Esophagus muscularis mucosa (tissue), 4 donors: ENCODE measurements around the gene KAT2B. TPM values are rescaled to one million over a fixed set of nuclear protein-coding genes. Genes with fewer than 3 reads are reported as not detected.

Source experiments
- DNase-seq: peaks from one replicate; pipeline ENCODE4 v3.0.0-alpha.2; 2017; ENCODE audit errors: extremely low spot score
- H3K27ac ChIP-seq, 4 donors: fragments of 200-600 bp; sonication (generic); replicated peaks in 1 of 4; 1 replicate in 3 of 4; 2 replicates in 1 of 4; pipeline ENCODE4 v1.5.1; 2016 to 2019; ENCODE audit warnings: mild to moderate bottlenecking in 1 of 4
- H3K27me3 ChIP-seq, 4 donors: fragments of 200-600 bp; sonication (generic); one replicate each; pipeline versions ENCODE4 v1.5.1 to v1.6.0; 2016 to 2019
- H3K36me3 ChIP-seq, 4 donors: fragments of 200-600 bp; sonication (generic); one replicate each; pipeline ENCODE4 v1.5.1; 2016 to 2019
- H3K4me1 ChIP-seq, 4 donors: fragments of 200-600 bp; sonication (generic); one replicate each; pipeline ENCODE4 v1.5.1; 2016 to 2019
- H3K4me3 ChIP-seq, 4 donors: fragments of 200-600 bp; sonication (generic); 1 replicate in 2 of 4; 2 replicates in 2 of 4; pipeline ENCODE4 v1.5.1; 2016 to 2019; ENCODE audit warnings: mild to moderate bottlenecking in 4 of 4, moderate library complexity in 1 of 4
- H3K9me3 ChIP-seq, 4 donors: fragments of 200-600 bp; sonication (generic); 1 replicate in 3 of 4; 2 replicates in 1 of 4; pipeline ENCODE4 v1.5.1; 2016 to 2019
- CTCF ChIP-seq, 3 experiments: fragments of 200-600 bp in 2 of 3; fragments of 450-650 bp in 1 of 3; sonication (generic) in 2 of 3; IDR thresholded peaks; one replicate each; pipeline ENCODE4 v1.5.1; 2017 to 2019; ENCODE audit warnings: antibody characterized with exemption in 3 of 3, mild to moderate bottlenecking in 2 of 3, moderate library complexity in 1 of 3
- EP300 ChIP-seq: sonication (generic); formaldehyde crosslinking; IDR thresholded peaks from one replicate; pipeline ENCODE4 v1.6.1; 2017; ENCODE audit warnings: antibody characterized with exemption
- POLR2A ChIP-seq: fragments of 450-650 bp; IDR thresholded peaks from one replicate; pipeline ENCODE4 v1.6.1; 2017; ENCODE audit warnings: antibody characterized with exemption, moderate library complexity, mild to moderate bottlenecking, low read depth
- POLR2AphosphoS5 ChIP-seq, 2 donors: sonication (generic); formaldehyde crosslinking; IDR thresholded peaks; one replicate each; pipeline ENCODE4 v1.6.1; 2017; ENCODE audit warnings: antibody characterized with exemption in 2 of 2
- WGBS: methylation state at CpG from one replicate; pipeline ENCODE4 v1.1.5; 2018; 5-methylcytosine and 5-hydroxymethylcytosine counted together
- intact Hi-C: fragments of 100-400 bp; cut with DNase I; formaldehyde crosslinking; loops from one replicate; pipeline ENCODE4 v1.15.1; 2023
- total RNA-seq, 4 donors: library from RNA; depleted of rRNA; stranded (reverse); fragments of >200 nt; gene quantifications; one replicate each; pipeline versions ENCODE4 v1.1.0 to v1.2.1, GENCODE V29; 2016

KAT2B gene
- total RNA-seq: 10 to 100 TPM; 37.8 to 58.5 (median 49.5) TPM

GRCh38 chr3:20039765-20040547, at the start of gene KAT2B:
KAT2B (plus strand) TSS chr3:20040446; CDS start chr3:20040478, 32 bp downstream.
- no peaks in the 10 kb centered on the region for H3K9me3 ChIP-seq
- H3K4me3 ChIP-seq: peak within 1 kb of the TSS; percentile 58 to 94 (median 80)
- H3K36me3 ChIP-seq: no peaks in the 10 kb centered on the region
- intact Hi-C loops: loop anchor here (2.0 to 5.0 kb wide), 4 partner anchors 57 to 147 kb away; partner anchors contain the start of genes RAB5A and SGO1
- 2% methylated on average over 12 of the region's 75 CpGs for WGBS
- H3K27ac ChIP-seq: peak within 1 kb of the TSS; percentile 85 to 99 (median 97)
- peaks cover 42 to 53% (median 51%) of the 10 kb centered on the region in 4 donors for H3K4me1 ChIP-seq
- H3K27me3 ChIP-seq: no peaks in the 10 kb centered on the region
- TF ChIP-seq POLR2AphosphoS5 (IDR thresholded peaks at IDR 0.05) (peak; percentile 61 to 77), EP300 (no peak), POLR2A (peak; percentile 19), CTCF (IDR thresholded peaks at IDR 0.05) (peak; percentile 42 to 73 (median 71))
- peak; percentile 93 for DNase-seq

- no peaks in the 10 kb centered on the region for H3K9me3 ChIP-seq
- intact Hi-C loops: no loop called here
- no peaks in the 10 kb centered on the region for H3K36me3 ChIP-seq
- H3K27ac ChIP-seq: no peak overlapping the region
- H3K27me3 ChIP-seq: no peaks in the 10 kb centered on the region
- H3K4me3 ChIP-seq: no peak overlapping the region
- 66% methylated on average over 2 of the region's 2 CpGs for WGBS
- TF ChIP-seq EP300 (no peak), POLR2AphosphoS5 (IDR thresholded peaks at IDR 0.05) (no peak), CTCF (IDR thresholded peaks at IDR 0.05) (no peak), POLR2A (no peak)
- no peak for DNase-seq
- H3K4me1 ChIP-seq: no peaks in the 10 kb centered on the region
Observed at GRCh38 chr3:19994796-19995195, 45.5 kb upstream of the KAT2B start.

DNA sequence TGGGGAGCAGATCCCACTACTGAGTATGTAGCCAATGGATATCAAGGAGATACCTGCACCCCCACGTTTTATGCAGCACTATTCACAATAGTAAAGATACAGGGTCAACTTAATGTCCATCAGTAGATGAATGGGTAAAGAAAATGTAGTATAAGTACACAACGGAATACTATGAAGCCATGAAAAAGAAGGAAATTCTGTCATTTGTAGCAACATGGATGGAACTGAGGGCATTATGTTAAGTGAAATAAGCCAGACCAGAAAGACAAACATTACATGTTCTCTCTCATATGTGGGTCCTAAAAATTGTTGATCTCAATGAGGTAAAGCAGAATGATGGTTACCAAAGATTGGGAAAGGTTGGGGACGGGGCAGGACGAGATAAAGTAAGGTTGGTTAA, 42.7 kb upstream of the KAT2B start:
- Histone ChIP-seq H3K36me3 (no peaks in the 10 kb centered on the region), H3K9me3 (no peaks in the 10 kb centered on the region), H3K27ac (no peak overlapping the region), H3K4me3 (no peak overlapping the region), H3K4me1 (no peaks in the 10 kb centered on the region), H3K27me3 (no peaks in the 10 kb centered on the region)
- WGBS: 92% methylated on average over 4 of the region's 4 CpGs
- TF ChIP-seq POLR2AphosphoS5 (IDR thresholded peaks at IDR 0.05) (no peak), EP300 (no peak), POLR2A (no peak), CTCF (IDR thresholded peaks at IDR 0.05) (no peak)
- intact Hi-C loops: no loop called here
- DNase-seq: no peak

DNA sequence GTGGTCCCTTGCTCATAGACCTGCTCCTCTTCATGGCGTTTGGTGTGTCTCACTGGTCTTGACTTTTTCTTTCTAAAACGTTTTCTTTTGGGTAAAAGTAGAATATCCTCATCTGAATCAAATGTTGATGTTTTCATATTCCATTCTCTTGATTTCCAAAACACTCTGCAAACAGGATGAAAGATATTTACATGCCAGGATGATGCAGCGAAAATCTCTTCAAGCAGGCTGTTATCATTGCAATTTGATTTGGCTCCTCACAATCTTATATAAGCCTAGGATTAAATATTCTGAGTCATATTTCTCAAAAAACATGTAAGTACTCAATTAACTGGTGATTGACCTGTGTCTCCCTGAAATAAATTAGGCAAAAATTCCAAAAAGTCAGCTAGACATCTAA, 38.3 kb upstream of the KAT2B start:
- no peak overlapping the region for H3K27ac ChIP-seq
- H3K36me3 ChIP-seq: no peaks in the 10 kb centered on the region
- H3K4me3 ChIP-seq: no peak overlapping the region
- no peaks in the 10 kb centered on the region for H3K9me3 ChIP-seq
- H3K4me1 ChIP-seq: no peaks in the 10 kb centered on the region
- no peak for TF ChIP-seq POLR2A
- TF ChIP-seq CTCF (IDR thresholded peaks at IDR 0.05): no peak
- no peak for TF ChIP-seq EP300
- no peak for TF ChIP-seq POLR2AphosphoS5 (IDR thresholded peaks at IDR 0.05)
- WGBS: 78% methylated on average over 3 of the region's 3 CpGs
- intact Hi-C loops: no loop called here
- no peaks in the 10 kb centered on the region for H3K27me3 ChIP-seq
- no peak for DNase-seq
